ENCODE measurements around the gene RAMP3.

RAMP3 gene

GRCh38 chr7:45178241-45179225, 20.9 kb downstream of the RAMP3 start:
- no peaks in the 10 kb centered on the region for H3K9me3 ChIP-seq (ENCODE audit: low read depth, low read length)

GRCh38 chr7:45179666-45180065, 22.1 kb downstream of the RAMP3 start:
- Histone ChIP-seq H3K4me3 (no peak overlapping the region), H3K27ac (no peak overlapping the region), H3K36me3 (ENCODE audit: insufficient read depth, low read length) (no peaks in the 10 kb centered on the region), H3K9me3 (ENCODE audit: low read depth, low read length) (no peaks in the 10 kb centered on the region), H3K9ac (ENCODE audit: insufficient read length) (no peak overlapping the region)
- no peak for DNase-seq (ENCODE audit: low read depth, low spot score)
- TF ChIP-seq POLR2AphosphoS5 (IDR thresholded peaks at IDR 0.05; ENCODE audit: borderline replicate concordance, low read depth, low read length) (no peak), EZH2 (IDR thresholded peaks at IDR 0.05) (no peak), FOXP2 (optimal IDR thresholded peaks at IDR 0.05; ENCODE audit: control extremely low read depth, extremely low read length, insufficient read depth) (no peak)

More at GRCh38 chr7:45178241-45179225, 20.9 kb downstream of the RAMP3 start:
- no peak overlapping the region for H3K4me3 ChIP-seq
- H3K27ac ChIP-seq = no peak overlapping the region
- H3K9ac ChIP-seq (ENCODE audit: insufficient read length) = no peak overlapping the region
- no peak for TF ChIP-seq FOXP2 (optimal IDR thresholded peaks at IDR 0.05; ENCODE audit: control extremely low read depth, extremely low read length, insufficient read depth)
- TF ChIP-seq POLR2AphosphoS5 (IDR thresholded peaks at IDR 0.05; ENCODE audit: borderline replicate concordance, low read depth, low read length) = no peak
- TF ChIP-seq EZH2 (IDR thresholded peaks at IDR 0.05) = no peak
- H3K36me3 ChIP-seq (ENCODE audit: insufficient read depth, low read length) = no peaks in the 10 kb centered on the region
- no peak for DNase-seq (ENCODE audit: low read depth, low spot score)

- TF ChIP-seq POLR2AphosphoS5 (IDR thresholded peaks at IDR 0.05; ENCODE audit: borderline replicate concordance, low read depth, low read length) = no peak
- no peak for TF ChIP-seq EZH2 (IDR thresholded peaks at IDR 0.05)
- no peak for TF ChIP-seq FOXP2 (optimal IDR thresholded peaks at IDR 0.05; ENCODE audit: control extremely low read depth, extremely low read length, insufficient read depth)
- DNase-seq (ENCODE audit: low read depth, low spot score) = no peak
- no peaks in the 10 kb centered on the region for H3K9me3 ChIP-seq (ENCODE audit: low read depth, low read length)
- no peak overlapping the region for H3K9ac ChIP-seq (ENCODE audit: insufficient read length)
- H3K4me3 ChIP-seq = no peak overlapping the region
- H3K27ac ChIP-seq = no peak overlapping the region
- no peaks in the 10 kb centered on the region for H3K36me3 ChIP-seq (ENCODE audit: insufficient read depth, low read length)
Observed at GRCh38 chr7:45180084-45180986, 22.7 kb downstream of the RAMP3 start.

GRCh38 chr7:45181286-45181960, 23.8 kb downstream of the RAMP3 start:
- no peaks in the 10 kb centered on the region for H3K36me3 ChIP-seq (ENCODE audit: insufficient read depth, low read length)
- no peaks in the 10 kb centered on the region for H3K9me3 ChIP-seq (ENCODE audit: low read depth, low read length)
- H3K27ac ChIP-seq = no peak overlapping the region
- no peak for TF ChIP-seq FOXP2 (optimal IDR thresholded peaks at IDR 0.05; ENCODE audit: control extremely low read depth, extremely low read length, insufficient read depth)
- no peak for TF ChIP-seq POLR2AphosphoS5 (IDR thresholded peaks at IDR 0.05; ENCODE audit: borderline replicate concordance, low read depth, low read length)
- TF ChIP-seq EZH2 (IDR thresholded peaks at IDR 0.05) = no peak
- H3K9ac ChIP-seq (ENCODE audit: insufficient read length) = no peak overlapping the region
- no peak for DNase-seq (ENCODE audit: low read depth, low spot score)
- H3K4me3 ChIP-seq = no peak overlapping the region

GRCh38 chr7:45181991-45182855, 24.6 kb downstream of the RAMP3 start:
- no peaks in the 10 kb centered on the region for H3K36me3 ChIP-seq (ENCODE audit: insufficient read depth, low read length)

GRCh38 chr7:45182856-45183710, 25.5 kb downstream of the RAMP3 start:
- DNase-seq (ENCODE audit: low read depth, low spot score) = no peak
- H3K9ac ChIP-seq (ENCODE audit: insufficient read length) = no peak overlapping the region
- TF ChIP-seq FOXP2 (optimal IDR thresholded peaks at IDR 0.05; ENCODE audit: control extremely low read depth, extremely low read length, insufficient read depth) (no peak), POLR2AphosphoS5 (IDR thresholded peaks at IDR 0.05; ENCODE audit: borderline replicate concordance, low read depth, low read length) (no peak), EZH2 (IDR thresholded peaks at IDR 0.05) (no peak)

More at GRCh38 chr7:45181991-45182855, 24.6 kb downstream of the RAMP3 start:
- DNase-seq (ENCODE audit: low read depth, low spot score) = no peak
- no peak overlapping the region for H3K4me3 ChIP-seq
- no peak overlapping the region for H3K27ac ChIP-seq
- H3K9ac ChIP-seq (ENCODE audit: insufficient read length) = no peak overlapping the region
- no peaks in the 10 kb centered on the region for H3K9me3 ChIP-seq (ENCODE audit: low read depth, low read length)
- TF ChIP-seq EZH2 (IDR thresholded peaks at IDR 0.05) = no peak

More at GRCh38 chr7:45182856-45183710, 25.5 kb downstream of the RAMP3 start:
- no peaks in the 10 kb centered on the region for H3K9me3 ChIP-seq (ENCODE audit: low read depth, low read length)
- no peaks in the 10 kb centered on the region for H3K36me3 ChIP-seq (ENCODE audit: insufficient read depth, low read length)
- no peak overlapping the region for H3K27ac ChIP-seq
- no peak overlapping the region for H3K4me3 ChIP-seq

Measured in SK-N-MC (cell line).